GM12875 (cell line): ENCODE data around the gene TFDP1.

Experiments
- H3K4me3 ChIP-seq: one replicate; pipeline ENCODE4 v1.5.1; 2011; ENCODE audit warnings: low read depth, low read length, control low read depth
- TF ChIP-seq, protein P1 (sequence below): IDR thresholded peaks from 2 replicates; pipeline ENCODE4 v1.5.1; 2011; ENCODE audit warnings: low read depth, mild to moderate bottlenecking, control low read depth, inconsistent platforms, low read length, moderate library complexity, borderline replicate concordance; ENCODE audit not compliant: insufficient read depth

The TFDP1 gene

DNA sequence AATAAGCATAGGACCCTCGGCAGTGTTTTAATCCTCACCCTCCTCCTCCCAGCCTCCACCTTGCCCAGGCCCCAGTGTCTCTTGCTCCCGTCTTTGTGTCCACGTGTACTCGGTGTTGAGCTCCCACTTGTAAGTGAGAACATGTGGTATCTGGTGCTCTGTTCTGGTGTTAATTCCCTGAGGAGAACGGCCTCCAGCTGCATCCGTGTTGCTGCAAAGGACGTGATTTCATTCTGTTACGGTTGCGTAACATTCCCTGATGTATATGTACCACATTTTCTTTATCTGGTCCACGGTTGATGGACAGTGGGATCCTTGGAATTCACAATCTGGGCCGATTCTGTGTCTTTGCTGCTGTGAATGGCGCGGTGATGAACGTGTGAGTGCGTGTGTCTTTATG, 44.7 kb upstream of the TFDP1 start:
- TF ChIP-seq, protein P1, sequence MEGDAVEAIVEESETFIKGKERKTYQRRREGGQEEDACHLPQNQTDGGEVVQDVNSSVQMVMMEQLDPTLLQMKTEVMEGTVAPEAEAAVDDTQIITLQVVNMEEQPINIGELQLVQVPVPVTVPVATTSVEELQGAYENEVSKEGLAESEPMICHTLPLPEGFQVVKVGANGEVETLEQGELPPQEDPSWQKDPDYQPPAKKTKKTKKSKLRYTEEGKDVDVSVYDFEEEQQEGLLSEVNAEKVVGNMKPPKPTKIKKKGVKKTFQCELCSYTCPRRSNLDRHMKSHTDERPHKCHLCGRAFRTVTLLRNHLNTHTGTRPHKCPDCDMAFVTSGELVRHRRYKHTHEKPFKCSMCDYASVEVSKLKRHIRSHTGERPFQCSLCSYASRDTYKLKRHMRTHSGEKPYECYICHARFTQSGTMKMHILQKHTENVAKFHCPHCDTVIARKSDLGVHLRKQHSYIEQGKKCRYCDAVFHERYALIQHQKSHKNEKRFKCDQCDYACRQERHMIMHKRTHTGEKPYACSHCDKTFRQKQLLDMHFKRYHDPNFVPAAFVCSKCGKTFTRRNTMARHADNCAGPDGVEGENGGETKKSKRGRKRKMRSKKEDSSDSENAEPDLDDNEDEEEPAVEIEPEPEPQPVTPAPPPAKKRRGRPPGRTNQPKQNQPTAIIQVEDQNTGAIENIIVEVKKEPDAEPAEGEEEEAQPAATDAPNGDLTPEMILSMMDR = no peak
- H3K4me3 ChIP-seq = no peak overlapping the region

DNA sequence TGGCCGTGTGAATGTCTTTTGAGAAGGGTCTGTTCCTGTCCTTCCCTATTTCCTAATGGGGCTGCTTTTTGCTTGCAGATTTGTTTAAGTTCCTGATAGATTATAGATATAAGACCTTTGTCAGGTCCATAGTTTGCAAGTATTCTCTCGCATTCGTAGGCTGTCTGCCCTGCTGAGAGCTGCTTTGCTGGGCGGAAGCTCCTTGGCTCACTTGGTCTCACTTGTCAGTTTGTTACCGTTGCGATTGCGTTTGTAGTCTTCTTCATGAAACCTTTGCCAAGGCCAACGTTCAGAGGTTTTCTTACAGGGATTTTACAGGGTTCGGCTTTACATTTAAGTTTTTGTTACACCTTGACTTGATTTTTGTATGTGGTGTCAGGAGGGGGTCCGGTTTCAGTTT, 44.0 kb upstream of the TFDP1 start:
- no peak overlapping the region for H3K4me3 ChIP-seq
- TF ChIP-seq, protein P1 = no peak

DNA sequence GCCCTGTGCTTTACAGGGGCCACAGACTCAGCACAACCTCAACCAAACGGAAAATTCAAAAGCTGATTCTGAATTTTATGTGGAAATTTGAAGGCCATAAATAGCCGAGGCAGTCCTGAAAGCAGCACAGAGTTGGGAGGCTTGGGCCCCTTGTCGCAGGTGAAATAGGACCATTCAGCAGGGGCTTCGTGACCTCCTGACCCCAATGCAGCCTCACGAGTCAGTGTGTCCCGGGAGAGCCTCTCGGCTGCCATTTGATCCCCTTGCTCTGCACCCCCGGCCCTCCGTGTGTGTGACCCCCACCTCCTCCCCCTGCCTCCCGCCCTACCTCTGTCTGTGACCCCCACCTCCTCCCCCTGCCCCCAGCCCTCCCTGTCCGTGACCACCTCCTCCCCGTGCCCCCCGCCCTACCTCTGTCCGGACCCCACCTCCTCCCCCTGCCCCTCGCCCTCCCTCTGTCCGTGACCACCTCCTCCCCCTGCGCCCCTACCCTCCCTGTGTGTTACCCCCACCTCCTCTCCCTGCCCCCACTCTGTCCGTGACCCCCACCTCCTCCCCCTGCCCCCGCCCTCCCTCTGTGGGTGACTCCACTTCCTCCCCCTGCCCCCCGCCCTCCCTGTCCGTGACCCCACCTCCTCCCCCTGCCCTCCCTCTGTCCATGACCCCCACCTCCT, 41.7 kb upstream of the TFDP1 start:
- H3K4me3 ChIP-seq = no peak overlapping the region
- TF ChIP-seq, protein P1 = no peak

DNA sequence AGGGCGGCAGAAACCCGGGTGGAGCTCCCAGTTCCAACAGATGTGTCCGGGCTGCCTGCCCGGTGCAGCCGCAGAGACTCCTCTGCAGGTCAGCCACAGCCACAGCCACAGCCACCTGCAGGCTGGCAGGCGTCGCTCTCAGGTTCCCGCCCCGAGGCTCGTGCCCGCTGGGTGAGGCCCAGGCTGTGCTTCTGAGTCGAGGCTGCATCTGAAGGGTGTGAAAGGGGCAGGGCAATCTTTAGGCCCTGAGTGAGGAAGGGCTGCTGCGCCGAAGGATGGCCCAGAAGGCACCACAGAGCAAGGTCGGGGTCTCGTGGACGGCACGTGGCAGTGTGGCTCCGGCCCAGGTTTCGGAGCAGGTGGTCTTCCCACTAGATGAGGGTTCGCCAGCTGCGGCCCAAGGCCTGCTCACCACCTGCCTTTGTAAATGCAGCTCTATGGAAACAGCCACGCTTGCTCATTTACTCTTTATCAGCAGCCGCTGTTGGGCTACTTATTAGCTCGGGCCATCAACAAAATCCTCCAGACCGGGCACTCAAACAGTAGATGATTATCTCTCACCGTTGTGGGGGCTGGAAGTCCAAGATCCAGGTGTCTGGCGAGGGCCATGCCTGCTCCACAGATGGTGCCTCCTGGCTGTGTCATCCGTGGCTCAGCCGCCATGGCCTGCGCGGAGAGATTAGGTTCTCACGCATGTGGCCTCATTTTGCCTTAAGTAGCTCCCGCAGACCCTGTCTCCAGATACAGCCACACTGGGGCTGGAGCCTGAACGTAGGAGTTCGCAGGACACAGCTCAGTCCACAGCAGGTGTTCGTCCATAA, 40.3 kb upstream of the TFDP1 start:
- TF ChIP-seq, protein P1 = no peak

DNA sequence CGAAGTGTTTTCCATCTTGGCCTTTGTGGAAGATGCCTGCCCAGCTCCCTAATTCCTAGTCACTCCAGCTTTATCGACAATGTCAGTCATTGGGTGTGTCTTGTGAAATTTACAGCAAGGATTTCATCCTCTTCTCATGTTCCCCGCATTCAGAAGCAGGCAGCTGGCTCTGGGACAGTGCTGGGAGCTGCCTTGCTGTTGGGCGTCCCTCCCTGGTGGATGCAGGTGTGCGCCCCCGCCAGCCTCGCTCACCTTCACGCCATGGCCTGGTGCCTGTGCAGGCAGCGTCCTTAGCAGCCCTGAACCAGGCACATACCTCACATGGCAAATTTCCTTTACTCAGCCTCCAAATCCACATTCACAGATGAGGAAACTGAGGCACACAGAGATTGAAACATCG, 39.7 kb upstream of the TFDP1 start:
- no peak overlapping the region for H3K4me3 ChIP-seq
- TF ChIP-seq, protein P1 = no peak

More for the DNA sequence above, 40.3 kb upstream of the TFDP1 start:
- no peak overlapping the region for H3K4me3 ChIP-seq

DNA sequence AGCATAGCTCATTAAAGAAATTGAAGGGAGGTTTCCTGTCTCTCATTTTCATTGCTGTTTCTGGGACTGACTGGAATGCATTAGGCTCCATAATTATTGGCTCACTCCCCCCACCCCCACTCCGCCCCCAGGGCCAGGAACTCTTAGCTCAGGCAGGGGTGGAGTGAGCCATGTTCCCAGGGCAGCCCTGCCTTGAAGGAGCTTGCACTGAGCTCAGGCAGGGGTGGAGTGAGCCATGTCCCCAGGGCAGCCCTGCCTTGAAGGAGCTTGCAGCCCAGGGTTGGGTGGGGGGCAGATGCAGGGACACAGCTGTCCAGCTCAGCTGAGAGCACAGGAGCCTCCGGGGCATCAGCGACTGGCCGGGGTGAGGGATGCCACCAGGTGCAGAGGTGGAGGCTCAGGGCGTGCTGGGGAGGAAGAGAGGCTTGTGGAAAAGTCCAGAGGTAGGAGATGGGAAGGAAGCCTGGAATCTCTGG, 39.1 kb upstream of the TFDP1 start:
- H3K4me3 ChIP-seq = no peak overlapping the region
- TF ChIP-seq, protein P1 = no peak

DNA sequence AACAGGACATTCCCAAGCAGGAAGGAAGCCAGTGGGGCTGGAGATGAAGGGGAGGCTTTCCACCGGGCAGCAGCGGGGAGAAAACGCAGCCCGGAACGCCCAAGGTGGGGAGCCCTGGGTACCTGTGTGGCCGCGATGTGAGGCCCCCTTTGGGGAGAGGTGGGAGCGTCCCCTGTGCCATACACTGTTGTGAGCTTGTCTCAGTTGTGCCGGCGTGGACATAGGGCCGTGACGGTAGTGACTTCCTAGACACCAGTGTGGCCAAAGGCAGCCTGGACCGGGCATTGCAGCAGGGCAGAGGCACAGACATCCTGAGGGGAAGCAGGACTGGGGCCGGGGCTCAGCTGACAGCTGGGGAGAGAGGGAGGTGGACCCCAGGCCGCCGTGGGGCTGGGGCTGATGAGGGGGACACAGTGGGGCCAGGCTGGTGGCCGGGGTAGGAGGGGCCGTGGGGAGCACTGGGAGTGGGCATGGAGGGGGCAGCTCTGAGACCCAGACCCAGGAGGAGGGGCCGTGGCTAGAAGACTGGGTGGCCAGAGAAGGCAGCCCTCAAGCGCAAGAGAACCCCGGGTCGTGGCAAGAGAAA, 38.5 kb upstream of the TFDP1 start:
- H3K4me3 ChIP-seq = no peak overlapping the region
- TF ChIP-seq, protein P1 = no peak
